ENCODE measurements around the gene PRKG2. TPM values are rescaled to one million over a fixed set of nuclear protein-coding genes. Genes with fewer than 3 reads are reported as not detected.

The PRKG2 gene
- polyA plus RNA-seq, 1 donor from 2014 or later: 0.16 TPM

DNA sequence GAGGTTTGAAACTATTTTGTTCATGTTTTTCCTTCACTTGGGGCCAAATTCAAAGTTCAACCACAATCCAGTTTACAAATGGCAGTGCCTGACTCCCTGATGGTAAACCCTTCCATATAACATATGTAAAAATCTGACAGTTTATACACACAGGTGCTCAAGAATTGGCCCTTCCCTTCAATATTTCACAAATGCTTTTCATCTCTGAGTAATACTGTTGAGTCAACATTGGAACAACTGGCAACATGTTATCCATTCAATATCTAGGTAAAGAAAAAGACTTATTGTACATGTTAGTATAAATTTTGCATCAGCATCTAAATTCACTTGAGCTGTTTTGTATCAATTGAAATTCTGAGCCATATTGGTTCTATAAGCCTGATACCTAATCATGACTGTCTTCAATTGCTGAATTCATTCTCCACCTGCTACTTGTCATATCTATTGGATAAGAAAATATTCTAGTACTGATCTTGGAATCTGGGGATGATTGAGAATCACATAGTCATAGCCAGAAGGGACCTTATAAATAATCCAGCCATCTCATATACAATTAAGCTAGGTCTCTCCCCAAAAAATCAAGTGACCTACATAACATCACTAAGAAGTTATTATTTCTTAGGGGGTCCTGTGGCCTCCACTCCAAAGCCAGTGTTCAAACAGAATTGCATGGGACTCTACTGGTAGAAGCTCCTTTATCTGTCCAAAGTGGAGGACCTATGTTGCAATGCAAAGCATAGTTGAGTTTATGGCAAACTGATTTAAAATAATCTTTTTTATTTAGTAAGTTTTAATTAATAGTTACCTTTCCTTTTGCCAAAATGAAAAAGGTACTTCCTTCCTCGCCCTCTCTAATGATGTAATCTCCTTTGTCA lies 61.9 kb downstream of the PRKG2 start:
- H4K20me1 ChIP-seq (ENCODE audit: insufficient read depth): no peaks in the 10 kb centered on the region
- H3K4me2 ChIP-seq (ENCODE audit: low read length): no peak overlapping the region
- H3K9me3 ChIP-seq (ENCODE audit: low read length): no peaks in the 10 kb centered on the region
- H3K4me3 ChIP-seq (ENCODE audit: low read length): no peak overlapping the region
- H3F3A ChIP-seq (ENCODE audit: insufficient read depth, low read length, poor library complexity, severe bottlenecking): no peaks in the 10 kb centered on the region
- no peaks in the 10 kb centered on the region for H3K36me3 ChIP-seq (ENCODE audit: insufficient read depth, low read length)
- H3K9ac ChIP-seq (ENCODE audit: low read length): no peak overlapping the region
- no peaks in the 10 kb centered on the region for H3K79me2 ChIP-seq (replicated peaks; ENCODE audit: insufficient read depth, low read length)
- TF ChIP-seq, protein P1, sequence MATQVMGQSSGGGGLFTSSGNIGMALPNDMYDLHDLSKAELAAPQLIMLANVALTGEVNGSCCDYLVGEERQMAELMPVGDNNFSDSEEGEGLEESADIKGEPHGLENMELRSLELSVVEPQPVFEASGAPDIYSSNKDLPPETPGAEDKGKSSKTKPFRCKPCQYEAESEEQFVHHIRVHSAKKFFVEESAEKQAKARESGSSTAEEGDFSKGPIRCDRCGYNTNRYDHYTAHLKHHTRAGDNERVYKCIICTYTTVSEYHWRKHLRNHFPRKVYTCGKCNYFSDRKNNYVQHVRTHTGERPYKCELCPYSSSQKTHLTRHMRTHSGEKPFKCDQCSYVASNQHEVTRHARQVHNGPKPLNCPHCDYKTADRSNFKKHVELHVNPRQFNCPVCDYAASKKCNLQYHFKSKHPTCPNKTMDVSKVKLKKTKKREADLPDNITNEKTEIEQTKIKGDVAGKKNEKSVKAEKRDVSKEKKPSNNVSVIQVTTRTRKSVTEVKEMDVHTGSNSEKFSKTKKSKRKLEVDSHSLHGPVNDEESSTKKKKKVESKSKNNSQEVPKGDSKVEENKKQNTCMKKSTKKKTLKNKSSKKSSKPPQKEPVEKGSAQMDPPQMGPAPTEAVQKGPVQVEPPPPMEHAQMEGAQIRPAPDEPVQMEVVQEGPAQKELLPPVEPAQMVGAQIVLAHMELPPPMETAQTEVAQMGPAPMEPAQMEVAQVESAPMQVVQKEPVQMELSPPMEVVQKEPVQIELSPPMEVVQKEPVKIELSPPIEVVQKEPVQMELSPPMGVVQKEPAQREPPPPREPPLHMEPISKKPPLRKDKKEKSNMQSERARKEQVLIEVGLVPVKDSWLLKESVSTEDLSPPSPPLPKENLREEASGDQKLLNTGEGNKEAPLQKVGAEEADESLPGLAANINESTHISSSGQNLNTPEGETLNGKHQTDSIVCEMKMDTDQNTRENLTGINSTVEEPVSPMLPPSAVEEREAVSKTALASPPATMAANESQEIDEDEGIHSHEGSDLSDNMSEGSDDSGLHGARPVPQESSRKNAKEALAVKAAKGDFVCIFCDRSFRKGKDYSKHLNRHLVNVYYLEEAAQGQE (IDR thresholded peaks at IDR 0.05; ENCODE audit: borderline replicate concordance): no peak
- TF ChIP-seq RAD21 (conservative IDR thresholded peaks at IDR 0.05): no peak
- TF ChIP-seq POLR2AphosphoS5 (IDR thresholded peaks at IDR 0.05): no peak
- TF ChIP-seq EP300 (conservative IDR thresholded peaks at IDR 0.05; ENCODE audit: poor library complexity, severe bottlenecking): no peak
- TF ChIP-seq, protein P2, sequence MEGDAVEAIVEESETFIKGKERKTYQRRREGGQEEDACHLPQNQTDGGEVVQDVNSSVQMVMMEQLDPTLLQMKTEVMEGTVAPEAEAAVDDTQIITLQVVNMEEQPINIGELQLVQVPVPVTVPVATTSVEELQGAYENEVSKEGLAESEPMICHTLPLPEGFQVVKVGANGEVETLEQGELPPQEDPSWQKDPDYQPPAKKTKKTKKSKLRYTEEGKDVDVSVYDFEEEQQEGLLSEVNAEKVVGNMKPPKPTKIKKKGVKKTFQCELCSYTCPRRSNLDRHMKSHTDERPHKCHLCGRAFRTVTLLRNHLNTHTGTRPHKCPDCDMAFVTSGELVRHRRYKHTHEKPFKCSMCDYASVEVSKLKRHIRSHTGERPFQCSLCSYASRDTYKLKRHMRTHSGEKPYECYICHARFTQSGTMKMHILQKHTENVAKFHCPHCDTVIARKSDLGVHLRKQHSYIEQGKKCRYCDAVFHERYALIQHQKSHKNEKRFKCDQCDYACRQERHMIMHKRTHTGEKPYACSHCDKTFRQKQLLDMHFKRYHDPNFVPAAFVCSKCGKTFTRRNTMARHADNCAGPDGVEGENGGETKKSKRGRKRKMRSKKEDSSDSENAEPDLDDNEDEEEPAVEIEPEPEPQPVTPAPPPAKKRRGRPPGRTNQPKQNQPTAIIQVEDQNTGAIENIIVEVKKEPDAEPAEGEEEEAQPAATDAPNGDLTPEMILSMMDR (IDR thresholded peaks at IDR 0.05; ENCODE audit: poor library complexity, severe bottlenecking): no peak
- no peak for TF ChIP-seq SMC3 (conservative IDR thresholded peaks at IDR 0.05; ENCODE audit: poor library complexity)
- TF ChIP-seq TAF1 (IDR thresholded peaks at IDR 0.05; ENCODE audit: low read depth): no peak
- TF ChIP-seq MXI1 (conservative IDR thresholded peaks at IDR 0.05; ENCODE audit: poor library complexity, severe bottlenecking): no peak
- TF ChIP-seq EZH2 (IDR thresholded peaks at IDR 0.05; ENCODE audit: borderline replicate concordance, insufficient read depth, low read length, poor library complexity, severe bottlenecking): no peak
- no peak overlapping the region for H3K27ac ChIP-seq (ENCODE audit: low read length)
- no peak overlapping the region for H2AFZ ChIP-seq (ENCODE audit: low read depth, low read length)
- no peaks in the 10 kb centered on the region for H3K9me2 ChIP-seq (ENCODE audit: insufficient read depth, low read length)
- no peaks in the 10 kb centered on the region for H3K27me3 ChIP-seq (ENCODE audit: insufficient read depth, low read depth, low read length)

DNA sequence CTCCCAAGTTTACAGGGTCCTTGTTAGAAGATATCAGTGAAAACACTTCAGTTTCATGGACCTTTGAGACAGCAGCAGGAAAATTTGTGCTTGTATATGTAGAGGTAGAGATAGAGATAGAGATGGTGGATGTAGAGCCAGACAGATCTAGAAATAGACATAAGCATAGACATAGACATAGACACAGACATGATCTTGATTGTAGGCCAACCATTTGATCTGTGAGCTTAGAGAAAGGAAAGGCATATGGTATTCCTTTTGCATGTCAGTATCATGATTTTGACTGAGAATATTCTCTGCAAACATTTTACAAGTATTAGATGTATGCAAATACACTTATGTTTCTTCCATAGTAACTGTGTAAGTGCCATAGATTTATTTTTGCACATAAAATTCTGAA lies 65.0 kb downstream of the PRKG2 start:
- Histone ChIP-seq H3K36me3 (ENCODE audit: insufficient read depth, low read length) (no peaks in the 10 kb centered on the region), H3F3A (ENCODE audit: insufficient read depth, low read length, poor library complexity, severe bottlenecking) (no peaks in the 10 kb centered on the region), H4K20me1 (ENCODE audit: insufficient read depth) (no peaks in the 10 kb centered on the region), H3K4me3 (ENCODE audit: low read length) (no peak overlapping the region), H3K9me3 (ENCODE audit: low read length) (no peaks in the 10 kb centered on the region), H3K9me2 (ENCODE audit: insufficient read depth, low read length) (no peaks in the 10 kb centered on the region), H3K27ac (ENCODE audit: low read length) (no peak overlapping the region), H3K27me3 (ENCODE audit: insufficient read depth, low read depth, low read length) (no peaks in the 10 kb centered on the region), H3K9ac (ENCODE audit: low read length) (no peak overlapping the region), H2AFZ (ENCODE audit: low read depth, low read length) (no peak overlapping the region), H3K4me2 (ENCODE audit: low read length) (no peak overlapping the region), H3K79me2 (replicated peaks; ENCODE audit: insufficient read depth, low read length) (no peaks in the 10 kb centered on the region)
- TF ChIP-seq, protein P2 (IDR thresholded peaks at IDR 0.05; ENCODE audit: poor library complexity, severe bottlenecking): no peak
- TF ChIP-seq MXI1 (conservative IDR thresholded peaks at IDR 0.05; ENCODE audit: poor library complexity, severe bottlenecking): no peak
- TF ChIP-seq SMC3 (conservative IDR thresholded peaks at IDR 0.05; ENCODE audit: poor library complexity): no peak

All from neural cell (in vitro differentiated cells).